Astrocyte (in vitro differentiated cells and primary cell): Measurements from ENCODE around the gene SPRTN.

Experiments used
- EZH2 ChIP-seq: IDR thresholded peaks from 2 replicates; pipeline ENCODE4 v1.6.1; 2012; ENCODE audit warnings: mild to moderate bottlenecking, low read length, inconsistent platforms; ENCODE audit not compliant: insufficient read depth
- TF ChIP-seq, protein P1 (sequence below): IDR thresholded peaks from 2 replicates; pipeline ENCODE4 v1.5.1; 2011; ENCODE audit warnings: low read depth, mild to moderate bottlenecking, inconsistent platforms, low read length, moderate library complexity; ENCODE audit not compliant: insufficient read depth

- TF ChIP-seq, protein P1, sequence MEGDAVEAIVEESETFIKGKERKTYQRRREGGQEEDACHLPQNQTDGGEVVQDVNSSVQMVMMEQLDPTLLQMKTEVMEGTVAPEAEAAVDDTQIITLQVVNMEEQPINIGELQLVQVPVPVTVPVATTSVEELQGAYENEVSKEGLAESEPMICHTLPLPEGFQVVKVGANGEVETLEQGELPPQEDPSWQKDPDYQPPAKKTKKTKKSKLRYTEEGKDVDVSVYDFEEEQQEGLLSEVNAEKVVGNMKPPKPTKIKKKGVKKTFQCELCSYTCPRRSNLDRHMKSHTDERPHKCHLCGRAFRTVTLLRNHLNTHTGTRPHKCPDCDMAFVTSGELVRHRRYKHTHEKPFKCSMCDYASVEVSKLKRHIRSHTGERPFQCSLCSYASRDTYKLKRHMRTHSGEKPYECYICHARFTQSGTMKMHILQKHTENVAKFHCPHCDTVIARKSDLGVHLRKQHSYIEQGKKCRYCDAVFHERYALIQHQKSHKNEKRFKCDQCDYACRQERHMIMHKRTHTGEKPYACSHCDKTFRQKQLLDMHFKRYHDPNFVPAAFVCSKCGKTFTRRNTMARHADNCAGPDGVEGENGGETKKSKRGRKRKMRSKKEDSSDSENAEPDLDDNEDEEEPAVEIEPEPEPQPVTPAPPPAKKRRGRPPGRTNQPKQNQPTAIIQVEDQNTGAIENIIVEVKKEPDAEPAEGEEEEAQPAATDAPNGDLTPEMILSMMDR = no peak
- TF ChIP-seq EZH2 = no peak
Measured at GRCh38 chr1:231317306-231318014, 20.6 kb upstream of the SPRTN start.
